HCT116 (cell line): ENCODE measurements around the gene RNF146.

ENCODE experiments used
- CTCF ChIP-seq, 3 experiments: fragments of 200-600 bp in 1 of 3; sonication (generic) in 1 of 3; IDR thresholded peaks in 2 of 3; conservative IDR thresholded peaks in 1 of 3; 2 replicates each; pipeline ENCODE4 v1.5.1; 2012 to 2017; ENCODE audit warnings: low read depth in 2 of 3, low read length in 2 of 3, antibody characterized with exemption in 1 of 3, borderline replicate concordance in 1 of 3, control low read depth in 1 of 3, mild to moderate bottlenecking in 1 of 3, mixed read lengths in 1 of 3, mixed run types in 1 of 3, moderate library complexity in 1 of 3; ENCODE audit not compliant: insufficient read depth in 1 of 3
- EGR1 ChIP-seq: IDR thresholded peaks from 2 replicates; pipeline ENCODE4 v1.6.1; 2012; ENCODE audit warnings: low read depth
- EZH2 ChIP-seq: fragments of 200-600 bp; sonication (generic); IDR thresholded peaks from 2 replicates; pipeline ENCODE4 v1.6.1; 2017; ENCODE audit warnings: antibody characterized with exemption, mixed run types
- EZH2phosphoT487 ChIP-seq: fragments of 200-600 bp; IDR thresholded peaks from 2 replicates; pipeline ENCODE4 v1.6.1; 2018; ENCODE audit warnings: antibody characterized with exemption, borderline replicate concordance
- FOSL1 ChIP-seq: IDR thresholded peaks from 2 replicates; pipeline ENCODE4 v1.6.1; 2012; ENCODE audit warnings: low read depth
- MAX ChIP-seq: IDR thresholded peaks from 2 replicates; pipeline ENCODE4 v1.6.1; 2012
- POLR2A ChIP-seq: IDR thresholded peaks from 2 replicates; pipeline ENCODE4 v1.7.0; 2011; ENCODE audit warnings: borderline replicate concordance; ENCODE audit not compliant: insufficient read depth, insufficient read length; ENCODE audit errors: extremely low read depth
- POLR2AphosphoS5 ChIP-seq: IDR thresholded peaks from 2 replicates; pipeline ENCODE4 v1.6.1; 2011; ENCODE audit warnings: mild to moderate bottlenecking, low read depth, low read length, moderate library complexity
- RAD21 ChIP-seq: IDR thresholded peaks from 2 replicates; pipeline ENCODE4 v1.6.1; 2012; ENCODE audit warnings: low read depth, mild to moderate bottlenecking
- SIN3A ChIP-seq: IDR thresholded peaks from 2 replicates; pipeline ENCODE4 v1.6.1; 2012; ENCODE audit warnings: low read depth
- SRF ChIP-seq: IDR thresholded peaks from 2 replicates; pipeline ENCODE4 v1.6.1; 2012; ENCODE audit warnings: low read depth

GRCh38 chr6:127289934-127290333, 23.3 kb downstream of the RNF146 start:
- TF ChIP-seq RAD21: no peak
- no peak for TF ChIP-seq CTCF (IDR thresholded peaks at IDR 0.05 in 2 of 3, conservative IDR thresholded peaks at IDR 0.05 in 1 of 3; ENCODE audit: borderline replicate concordance in 1 of 3, insufficient read depth in 1 of 3, low read depth in 2 of 3, low read length in 2 of 3)
- TF ChIP-seq POLR2AphosphoS5: no peak
- TF ChIP-seq FOSL1: no peak
- TF ChIP-seq EGR1: no peak
- no peak for TF ChIP-seq POLR2A
- TF ChIP-seq MAX: no peak
- TF ChIP-seq EZH2: no peak
- TF ChIP-seq SIN3A: no peak
- TF ChIP-seq EZH2phosphoT487: no peak
- no peak for TF ChIP-seq SRF
